ENCODE data around the gene TTC33. TPM values are rescaled to one million over a fixed set of nuclear protein-coding genes. Genes with fewer than 3 reads are reported as not detected.
"Not testable (repeated sequence)": the region's sequence is repeated elsewhere in the genome, so short reads cannot be mapped to it uniquely, and the experiment has no call there.

TTC33 gene
- total RNA-seq, 1 experiment from 2014 or later: 12.6 TPM

GRCh38 chr5:40791715-40792139 lies 36.0 kb upstream of the TTC33 start:
- POLR2A ChIA-PET: interaction anchor here (0.9 kb wide), 1 partner anchor 43 kb away, joined by 3 read pairs; the partner anchor contains the start of gene RPL37
- CTCF ChIA-PET: no interaction called here
- intact Hi-C loops (cut with micrococcal nuclease; ENCODE audit: unreplicated experiment): no loop called here
- no TSS peak for BruUV-seq (replicated peaks)
- H3K27me3 ChIP-seq (ENCODE audit: control insufficient read depth, insufficient read depth, low read length): no peaks in the 10 kb centered on the region
- no peak for DNase-seq (ENCODE audit: low read depth, low spot score)
- TF ChIP-seq SIN3A (IDR thresholded peaks at IDR 0.05; ENCODE audit: borderline replicate concordance, insufficient read depth, low read depth, low read length) (no peak), REST (IDR thresholded peaks at IDR 0.05; ENCODE audit: insufficient read depth in 1 of 2, low read depth in 2 of 2, low read length in 1 of 2) (no peak), CTCF (IDR thresholded peaks at IDR 0.05) (no peak), TCF7L2 (IDR thresholded peaks at IDR 0.05; ENCODE audit: low read depth, low read length) (no peak), POLR2AphosphoS5 (IDR thresholded peaks at IDR 0.05; ENCODE audit: low read depth, low read length) (no peak)
- ATAC-seq: 0 out of 2 replicates have a peak, but pooled peaks have one; percentile 68
- H3K36me3 ChIP-seq (ENCODE audit: control insufficient read depth, insufficient read depth, low read length): no peaks in the 10 kb centered on the region
- no peak overlapping the region for H3K27ac ChIP-seq (ENCODE audit: low read length)
- H3K9me3 ChIP-seq (ENCODE audit: control insufficient read depth, insufficient read depth, low read depth, low read length): peaks cover 3% of the 10 kb centered on the region; the same call in 1 of the 2 replicates
- no peak overlapping the region for H3K4me3 ChIP-seq (ENCODE audit: low read depth in 2 of 2, low read length in 2 of 2)
- peaks cover 16% of the 10 kb centered on the region for H3K4me1 ChIP-seq (ENCODE audit: control insufficient read depth, insufficient read depth, low read length)
- in situ Hi-C loops (cut with HindIII; ENCODE audit: low pct_unique_long_range_greater_than_20kb, low sequenced_read_pairs): no loop called here

GRCh38 chr5:40790947-40791593 lies 35.3 kb upstream of the TTC33 start:
- H3K9me3 ChIP-seq (ENCODE audit: control insufficient read depth, insufficient read depth, low read depth, low read length): peaks cover 3% of the 10 kb centered on the region; the same call in 1 of the 2 replicates
- POLR2A ChIA-PET: interaction anchor here (0.9 kb wide), 1 partner anchor 44 kb away, joined by 3 read pairs; the partner anchor contains the start of gene RPL37
- no peak for DNase-seq (ENCODE audit: low read depth, low spot score)
- intact Hi-C loops (cut with micrococcal nuclease; ENCODE audit: unreplicated experiment): no loop called here
- peaks cover 11% of the 10 kb centered on the region for H3K4me1 ChIP-seq (ENCODE audit: control insufficient read depth, insufficient read depth, low read length)
- ATAC-seq: 0 out of 2 replicates have a peak, but pooled peaks have one; percentile 40
- BruUV-seq (replicated peaks): no TSS peak
- 0 out of 2 replicates have a peak overlapping the region, but pooled peaks have one; percentile 2 for H3K27ac ChIP-seq (ENCODE audit: low read length)
- no peaks in the 10 kb centered on the region for H3K27me3 ChIP-seq (ENCODE audit: control insufficient read depth, insufficient read depth, low read length)
- TF ChIP-seq CTCF (IDR thresholded peaks at IDR 0.05) (no peak), SIN3A (IDR thresholded peaks at IDR 0.05; ENCODE audit: borderline replicate concordance, insufficient read depth, low read depth, low read length) (no peak), REST (IDR thresholded peaks at IDR 0.05; ENCODE audit: insufficient read depth in 1 of 2, low read depth in 2 of 2, low read length in 1 of 2) (no peak), POLR2AphosphoS5 (IDR thresholded peaks at IDR 0.05; ENCODE audit: low read depth, low read length) (no peak), TCF7L2 (IDR thresholded peaks at IDR 0.05; ENCODE audit: low read depth, low read length) (no peak)
- in situ Hi-C loops (cut with HindIII; ENCODE audit: low pct_unique_long_range_greater_than_20kb, low sequenced_read_pairs): no loop called here
- CTCF ChIA-PET: no interaction called here
- no peaks in the 10 kb centered on the region for H3K36me3 ChIP-seq (ENCODE audit: control insufficient read depth, insufficient read depth, low read length)
- H3K4me3 ChIP-seq (ENCODE audit: low read depth in 2 of 2, low read length in 2 of 2): no peak overlapping the region

GRCh38 chr5:40788941-40789340 lies 33.2 kb upstream of the TTC33 start:
- in situ Hi-C loops (cut with HindIII; ENCODE audit: low pct_unique_long_range_greater_than_20kb, low sequenced_read_pairs); CTCF ChIA-PET; intact Hi-C loops (cut with micrococcal nuclease; ENCODE audit: unreplicated experiment): not testable (repeated sequence)

More at GRCh38 chr5:40788941-40789340, 33.2 kb upstream of the TTC33 start:
- H3K4me3 ChIP-seq (ENCODE audit: low read depth in 2 of 2, low read length in 2 of 2); H3K27ac ChIP-seq (ENCODE audit: low read length); H3K36me3 ChIP-seq (ENCODE audit: control insufficient read depth, insufficient read depth, low read length); POLR2A ChIA-PET; BruUV-seq (replicated peaks); ATAC-seq; H3K27me3 ChIP-seq (ENCODE audit: control insufficient read depth, insufficient read depth, low read length); H3K9me3 ChIP-seq (ENCODE audit: control insufficient read depth, insufficient read depth, low read depth, low read length); DNase-seq (ENCODE audit: low read depth, low spot score): not testable (repeated sequence)
- peaks cover 18% of the 10 kb centered on the region for H3K4me1 ChIP-seq (ENCODE audit: control insufficient read depth, insufficient read depth, low read length)
